Coronary artery (tissue), 2 donors: ENCODE data around the gene COL26A1.
"Not testable (repeated sequence)": the region's sequence is repeated elsewhere in the genome, so short reads cannot be mapped to it uniquely, and the experiment has no call there.

Experiments used
- DNase-seq: peaks from one replicate; pipeline ENCODE4 v3.0.0-alpha.2; 2017; ENCODE audit warnings: low spot score
- H3K27ac ChIP-seq, 2 donors: fragments of 200-600 bp; sonication (generic); one replicate each; pipeline ENCODE4 v1.5.1; 2016 to 2019
- H3K4me3 ChIP-seq: fragments of 200-600 bp; sonication (generic); 2 replicates; pipeline ENCODE4 v1.5.1; 2016; ENCODE audit warnings: mild to moderate bottlenecking, moderate library complexity
- TF ChIP-seq, protein P1 (sequence below): fragments of 200-600 bp; sonication (generic); IDR thresholded peaks from one replicate; pipeline ENCODE4 v1.5.1; 2019; ENCODE audit warnings: antibody characterized with exemption

The COL26A1 gene

DNA sequence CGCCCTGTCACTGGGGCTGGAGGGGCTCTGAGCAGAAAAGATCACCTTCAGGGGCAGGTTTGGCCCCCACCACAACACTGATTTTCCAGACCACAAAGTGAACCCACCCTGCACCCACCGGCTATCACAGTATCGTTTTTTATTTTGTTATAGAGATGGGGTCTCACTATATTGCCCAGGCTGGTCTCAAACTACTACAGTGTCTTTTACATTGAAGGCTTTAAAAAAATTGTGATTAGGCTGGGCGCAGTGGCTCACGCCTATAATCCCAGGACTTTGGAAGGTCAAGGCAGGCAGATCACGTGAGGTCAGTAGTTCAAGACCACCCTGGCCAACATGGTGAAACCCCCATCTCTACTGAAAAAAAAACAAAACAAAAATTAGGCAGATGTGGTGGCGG, 125.1 kb downstream of the COL26A1 start:
- Histone ChIP-seq H3K4me3 (no peak overlapping the region), H3K27ac (no peak overlapping the region)
- DNase-seq: no peak
- TF ChIP-seq, protein P1, sequence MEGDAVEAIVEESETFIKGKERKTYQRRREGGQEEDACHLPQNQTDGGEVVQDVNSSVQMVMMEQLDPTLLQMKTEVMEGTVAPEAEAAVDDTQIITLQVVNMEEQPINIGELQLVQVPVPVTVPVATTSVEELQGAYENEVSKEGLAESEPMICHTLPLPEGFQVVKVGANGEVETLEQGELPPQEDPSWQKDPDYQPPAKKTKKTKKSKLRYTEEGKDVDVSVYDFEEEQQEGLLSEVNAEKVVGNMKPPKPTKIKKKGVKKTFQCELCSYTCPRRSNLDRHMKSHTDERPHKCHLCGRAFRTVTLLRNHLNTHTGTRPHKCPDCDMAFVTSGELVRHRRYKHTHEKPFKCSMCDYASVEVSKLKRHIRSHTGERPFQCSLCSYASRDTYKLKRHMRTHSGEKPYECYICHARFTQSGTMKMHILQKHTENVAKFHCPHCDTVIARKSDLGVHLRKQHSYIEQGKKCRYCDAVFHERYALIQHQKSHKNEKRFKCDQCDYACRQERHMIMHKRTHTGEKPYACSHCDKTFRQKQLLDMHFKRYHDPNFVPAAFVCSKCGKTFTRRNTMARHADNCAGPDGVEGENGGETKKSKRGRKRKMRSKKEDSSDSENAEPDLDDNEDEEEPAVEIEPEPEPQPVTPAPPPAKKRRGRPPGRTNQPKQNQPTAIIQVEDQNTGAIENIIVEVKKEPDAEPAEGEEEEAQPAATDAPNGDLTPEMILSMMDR: no peak

DNA sequence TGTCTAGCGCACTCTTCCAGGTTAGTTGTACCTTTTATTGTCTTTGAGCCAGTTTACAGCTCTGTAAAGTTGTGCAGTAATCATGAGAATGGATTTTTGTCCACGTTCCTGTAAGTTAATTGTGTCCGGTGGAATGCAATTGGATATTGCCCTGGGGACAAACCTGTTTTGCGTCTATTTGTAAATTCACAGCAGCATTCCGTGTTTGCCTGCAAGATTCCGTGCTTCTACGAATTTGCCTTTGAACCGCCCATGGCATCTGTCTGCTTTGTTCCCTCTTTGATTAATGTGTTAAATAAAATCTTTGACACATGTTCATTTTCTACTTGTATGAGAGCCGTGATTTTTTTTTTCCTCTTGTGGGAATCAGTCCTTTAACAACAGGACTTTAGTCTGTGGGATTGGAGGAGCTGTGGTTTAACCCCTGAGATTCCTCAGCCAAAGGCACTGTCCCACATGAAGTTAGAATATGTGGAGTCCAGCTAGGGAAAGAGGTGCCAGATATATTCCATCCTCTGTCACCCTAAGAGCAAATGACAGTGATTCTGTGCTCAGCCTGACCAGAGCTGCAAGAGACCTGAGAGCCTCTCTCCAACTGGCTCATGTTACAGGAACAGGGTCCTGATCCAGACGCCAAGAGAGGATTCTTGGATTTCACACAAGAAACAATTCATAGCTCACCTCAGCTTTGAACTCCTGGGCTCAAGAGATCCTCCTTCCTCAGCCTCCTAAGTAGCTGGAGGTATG, 126.3 kb downstream of the COL26A1 start:
- no peak for DNase-seq
- TF ChIP-seq, protein P1: no peak
- Histone ChIP-seq H3K4me3 (no peak overlapping the region), H3K27ac (no peak overlapping the region)

DNA sequence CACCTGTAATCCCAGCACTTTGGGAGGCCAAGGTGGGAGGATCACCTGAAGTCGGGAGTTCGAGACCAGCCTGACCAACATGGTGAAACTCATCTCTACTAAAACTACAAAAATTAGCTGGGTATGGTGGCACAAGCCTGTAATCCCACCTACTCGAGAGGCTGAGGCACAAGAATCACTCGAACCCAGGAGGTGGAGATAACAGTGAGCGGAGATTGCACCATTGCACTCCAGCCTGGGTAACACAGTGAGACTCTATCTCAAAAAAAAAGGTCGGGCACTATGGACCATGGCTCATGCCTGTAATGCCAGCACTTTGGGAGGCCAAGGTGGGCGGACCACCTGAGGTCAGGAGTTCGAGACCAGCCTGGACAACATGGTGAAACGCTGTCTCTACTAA, 127.8 kb downstream of the COL26A1 start:
- H3K27ac ChIP-seq, DNase-seq, H3K4me3 ChIP-seq: not testable (repeated sequence)

DNA sequence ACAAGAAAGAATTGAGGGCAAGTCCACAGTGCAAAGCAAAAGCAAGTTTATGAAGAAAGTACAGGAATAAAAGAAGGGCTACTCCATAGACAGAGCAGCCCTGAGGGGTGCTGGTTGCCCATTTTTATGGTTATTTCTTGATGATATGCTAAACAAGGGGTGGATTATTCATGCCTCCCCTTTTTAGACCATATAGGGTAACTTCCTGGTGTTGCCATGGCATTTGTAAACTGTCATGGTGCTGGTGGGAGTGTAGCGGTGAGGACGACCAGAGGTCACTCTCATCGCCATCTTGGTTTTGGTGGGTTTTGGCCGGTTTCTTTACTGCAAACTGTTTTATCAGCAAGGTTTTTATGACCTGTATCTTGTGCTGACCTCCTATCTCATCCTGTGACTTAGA, 128.8 kb downstream of the COL26A1 start:
- H3K27ac ChIP-seq, H3K4me3 ChIP-seq, DNase-seq: not testable (repeated sequence)

DNA sequence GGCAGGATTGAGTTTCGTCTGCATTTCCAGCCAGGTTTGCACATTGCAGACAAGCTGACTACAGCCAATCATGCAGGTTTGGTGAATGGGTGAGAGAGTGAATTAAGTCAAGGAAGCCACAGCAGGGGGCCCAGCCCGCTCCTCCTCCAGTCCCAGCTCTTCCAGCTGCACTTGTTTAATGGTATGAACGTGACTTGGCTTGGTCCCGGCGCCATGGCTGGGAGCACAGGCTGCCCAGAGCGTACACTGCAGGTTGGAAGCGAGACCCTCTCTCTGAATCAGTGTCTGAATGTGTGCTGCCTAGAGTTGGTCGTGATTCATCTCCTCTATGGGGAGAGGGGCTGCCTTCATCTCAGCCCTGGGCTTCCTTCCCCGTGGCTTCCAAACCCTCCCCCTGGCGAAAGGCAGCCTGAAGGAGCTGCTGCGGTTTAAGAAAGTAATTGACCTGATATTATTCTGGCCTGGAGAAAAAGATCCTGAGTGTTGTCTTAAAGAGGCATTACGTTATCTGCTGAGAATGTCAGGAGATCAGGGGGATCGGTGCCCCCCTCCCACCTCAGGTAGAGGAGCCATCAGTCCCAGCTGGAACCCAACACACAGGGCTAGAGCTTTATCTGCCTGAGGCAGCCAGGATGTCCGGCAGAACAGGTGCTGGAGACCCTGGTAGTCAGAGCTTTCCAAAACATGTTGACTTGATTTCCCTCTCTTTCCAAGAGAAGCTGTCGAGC, 132.1 kb downstream of the COL26A1 start:
- TF ChIP-seq, protein P1: no peak
- DNase-seq: no peak
- H3K4me3 ChIP-seq: no peak overlapping the region
- no peak overlapping the region for H3K27ac ChIP-seq

DNA sequence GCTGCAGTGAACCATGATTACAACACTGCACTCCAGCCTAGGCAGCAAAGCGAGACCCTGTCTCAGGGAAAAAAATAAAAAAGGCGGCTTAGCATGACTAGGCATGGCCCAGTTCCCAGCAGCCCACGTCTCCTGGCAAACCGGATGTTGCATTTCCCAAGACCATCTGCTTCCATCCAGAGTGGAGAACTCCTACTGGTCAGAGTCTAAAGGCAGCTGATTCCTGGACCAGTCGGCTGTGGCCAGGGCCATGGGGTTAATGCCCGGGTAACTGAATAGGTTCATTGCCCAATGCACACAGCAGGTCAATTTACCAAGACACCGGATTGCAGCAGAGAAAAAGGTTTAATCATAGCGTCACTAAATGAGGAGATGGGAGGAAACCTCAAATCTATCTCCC, 133.3 kb downstream of the COL26A1 start:
- no peak overlapping the region for H3K27ac ChIP-seq
- TF ChIP-seq, protein P1: no peak
- H3K4me3 ChIP-seq: no peak overlapping the region
- no peak for DNase-seq

DNA sequence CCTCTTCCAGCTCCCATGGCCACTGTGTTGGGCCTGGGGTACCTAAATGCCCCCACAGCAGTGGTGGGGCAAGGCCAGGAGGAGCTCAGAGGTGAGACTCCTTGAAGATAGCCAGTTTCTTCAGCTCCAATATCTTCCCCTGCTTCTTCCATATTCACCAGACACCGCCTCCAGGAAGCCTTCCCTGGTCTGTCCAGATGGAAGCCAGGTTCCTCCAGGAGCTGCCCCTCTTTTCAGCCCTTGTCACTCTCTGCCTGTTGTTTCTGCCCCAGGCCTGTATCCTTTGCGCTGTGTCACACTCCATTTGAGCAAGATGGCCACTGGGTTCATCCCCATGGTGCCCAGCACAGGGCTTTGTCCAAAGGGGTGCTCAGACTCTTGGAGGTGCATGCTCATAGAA, 138.7 kb downstream of the COL26A1 start:
- Histone ChIP-seq H3K27ac (no peak overlapping the region), H3K4me3 (no peak overlapping the region)
- TF ChIP-seq, protein P1: no peak
- no peak for DNase-seq

DNA sequence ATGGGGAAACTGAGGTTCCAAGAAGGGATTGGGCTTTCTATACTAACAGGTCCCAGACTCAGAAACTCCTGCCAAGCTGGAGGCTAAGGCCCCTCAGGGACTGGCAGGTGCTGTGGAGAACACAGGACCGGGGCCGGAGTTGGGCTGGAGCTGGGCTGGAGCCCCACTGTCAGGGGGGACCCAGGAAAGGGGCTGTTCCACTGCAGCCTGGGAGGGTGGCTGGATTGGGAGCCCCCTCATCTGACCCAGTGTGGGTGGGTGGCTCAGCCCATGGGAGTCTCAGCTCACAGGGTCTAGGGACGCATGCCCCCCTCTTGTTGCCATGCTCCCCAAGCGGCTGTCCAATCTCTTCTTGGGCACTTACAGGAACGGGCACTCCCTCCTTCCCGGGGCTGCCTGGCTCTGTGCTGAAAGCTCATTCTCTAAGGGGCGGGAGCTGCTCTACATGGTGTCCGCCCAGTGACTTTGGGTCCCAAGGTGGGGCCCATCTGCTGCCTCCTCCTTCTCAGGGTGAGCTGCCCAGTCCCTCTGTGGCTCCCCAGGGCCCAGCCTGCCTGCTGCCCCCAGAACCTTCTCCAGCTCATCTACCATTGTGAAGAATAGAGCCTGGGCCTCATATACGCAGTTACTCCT, 139.9 kb downstream of the COL26A1 start:
- Histone ChIP-seq H3K4me3 (no peak overlapping the region), H3K27ac (no peak overlapping the region)
- TF ChIP-seq, protein P1: no peak
- no peak for DNase-seq

DNA sequence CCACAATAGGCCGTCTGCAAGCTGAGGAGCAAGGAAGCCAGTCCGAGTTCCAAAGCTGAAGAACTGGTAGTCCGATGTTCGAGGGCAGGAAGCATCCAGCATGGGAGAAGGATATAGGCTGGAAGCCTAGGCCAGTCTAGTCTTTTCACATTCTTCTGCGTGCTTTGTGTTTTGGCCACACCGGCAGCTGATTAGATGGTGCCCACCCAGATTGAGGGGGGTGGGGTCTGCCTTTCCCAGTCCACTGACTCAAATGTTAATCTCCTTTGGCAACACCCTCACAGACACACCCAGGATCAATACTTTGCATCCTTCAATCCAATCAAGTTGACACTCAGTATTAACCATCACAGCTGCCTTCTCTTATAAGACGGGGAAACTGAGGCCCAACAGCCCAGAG, 142.8 kb downstream of the COL26A1 start:
- H3K27ac ChIP-seq, H3K4me3 ChIP-seq, DNase-seq: not testable (repeated sequence)
